Stimulated activated CD4-positive, alpha-beta T cell treated with anti-CD3 and anti-CD28 coated beads, Interleukin-2, amount 100 ng/mL, for 24 hours (primary cell): Measurements from ENCODE around the gene AGRN.
"Not testable (repeated sequence)": the region's sequence is repeated elsewhere in the genome, so short reads cannot be mapped to it uniquely, and the experiment has no call there.

Experiments
- DNase-seq, 2 donors: peaks; one replicate each; pipeline ENCODE4 v3.0.0-alpha.2; 2020

Gene AGRN

GRCh38 chr1:1020000-1020404 lies at the start of gene AGRN:
Gene AGRN (plus strand): TSS chr1:1020120. CDS start chr1:1020173, 53 bp downstream.
- no peak for DNase-seq

DNA sequence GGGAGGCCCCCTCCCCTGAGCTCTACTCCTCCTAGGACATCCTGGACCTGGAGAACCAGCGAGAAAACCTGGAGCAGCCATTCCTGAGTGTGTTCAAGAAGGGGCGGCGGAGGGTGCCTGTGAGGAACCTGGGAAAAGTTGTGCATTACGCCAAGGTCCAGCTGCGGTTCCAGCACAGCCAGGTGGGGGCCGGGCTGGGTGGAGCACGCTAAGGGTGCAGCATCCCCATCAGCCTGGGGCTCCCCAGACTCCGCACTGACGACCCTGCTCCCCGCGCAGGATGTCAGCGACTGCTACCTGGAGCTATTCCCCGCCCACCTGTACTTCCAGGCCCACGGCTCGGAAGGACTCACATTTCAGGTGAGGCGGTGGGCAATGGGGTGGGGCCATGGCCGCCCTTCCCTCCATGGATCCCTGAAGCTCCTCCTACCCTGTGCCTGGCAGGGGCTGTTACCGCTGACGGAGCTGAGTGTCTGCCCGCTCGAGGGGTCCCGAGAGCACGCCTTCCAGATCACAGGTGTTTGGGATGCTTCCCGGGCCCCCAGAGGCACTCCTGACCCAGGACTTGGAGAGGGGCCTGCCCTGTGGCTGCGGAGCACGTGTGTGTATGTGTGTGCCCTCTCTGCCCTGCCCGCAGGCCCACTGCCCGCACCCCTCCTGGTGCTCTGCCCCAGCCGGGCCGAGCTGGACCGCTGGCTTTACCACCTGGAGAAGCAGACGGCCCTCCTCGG lies 49.5 kb upstream of the AGRN start:
- DNase-seq: no peak

- DNase-seq: no peak
Measured at GRCh38 chr1:970973-971730, 48.8 kb upstream of the AGRN start.

- DNase-seq: no peak
Measured at GRCh38 chr1:971751-972506, 48.0 kb upstream of the AGRN start.

DNA sequence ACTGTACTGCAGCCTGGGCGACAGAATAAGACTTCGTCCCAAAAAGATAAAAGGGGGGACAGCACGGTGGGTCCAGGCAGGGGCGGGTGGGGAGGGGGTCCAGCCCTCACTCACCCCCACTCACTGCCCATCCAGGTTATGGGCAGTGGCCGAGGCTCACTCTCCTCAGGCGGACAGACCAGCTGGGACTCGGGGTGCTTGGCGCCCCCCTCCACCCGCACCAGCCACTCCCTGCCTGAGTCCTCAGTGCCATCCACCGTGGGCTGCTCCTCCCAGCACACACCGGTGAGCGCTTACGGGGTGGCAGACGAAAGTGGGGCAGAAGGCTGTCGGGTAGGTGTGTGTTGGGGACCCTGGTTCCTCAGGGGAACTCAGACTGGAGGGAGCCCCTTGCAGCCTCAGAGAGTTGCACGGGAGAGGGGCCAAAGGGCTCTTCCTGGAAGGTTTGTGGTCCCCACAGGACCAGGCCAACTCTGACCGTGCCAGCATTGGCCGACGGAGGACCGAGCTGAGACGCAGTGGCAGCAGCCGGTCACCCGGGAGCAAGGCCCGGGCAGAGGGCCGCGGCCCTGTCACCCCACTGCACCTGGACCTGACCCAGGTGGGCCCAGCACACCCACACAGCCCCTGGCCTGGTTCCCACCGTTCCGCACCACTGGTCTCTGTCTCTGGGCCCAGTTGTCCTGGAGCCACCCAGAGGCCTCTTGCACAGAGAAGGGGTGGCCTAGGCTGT lies 47.0 kb upstream of the AGRN start:
- no peak for DNase-seq

DNA sequence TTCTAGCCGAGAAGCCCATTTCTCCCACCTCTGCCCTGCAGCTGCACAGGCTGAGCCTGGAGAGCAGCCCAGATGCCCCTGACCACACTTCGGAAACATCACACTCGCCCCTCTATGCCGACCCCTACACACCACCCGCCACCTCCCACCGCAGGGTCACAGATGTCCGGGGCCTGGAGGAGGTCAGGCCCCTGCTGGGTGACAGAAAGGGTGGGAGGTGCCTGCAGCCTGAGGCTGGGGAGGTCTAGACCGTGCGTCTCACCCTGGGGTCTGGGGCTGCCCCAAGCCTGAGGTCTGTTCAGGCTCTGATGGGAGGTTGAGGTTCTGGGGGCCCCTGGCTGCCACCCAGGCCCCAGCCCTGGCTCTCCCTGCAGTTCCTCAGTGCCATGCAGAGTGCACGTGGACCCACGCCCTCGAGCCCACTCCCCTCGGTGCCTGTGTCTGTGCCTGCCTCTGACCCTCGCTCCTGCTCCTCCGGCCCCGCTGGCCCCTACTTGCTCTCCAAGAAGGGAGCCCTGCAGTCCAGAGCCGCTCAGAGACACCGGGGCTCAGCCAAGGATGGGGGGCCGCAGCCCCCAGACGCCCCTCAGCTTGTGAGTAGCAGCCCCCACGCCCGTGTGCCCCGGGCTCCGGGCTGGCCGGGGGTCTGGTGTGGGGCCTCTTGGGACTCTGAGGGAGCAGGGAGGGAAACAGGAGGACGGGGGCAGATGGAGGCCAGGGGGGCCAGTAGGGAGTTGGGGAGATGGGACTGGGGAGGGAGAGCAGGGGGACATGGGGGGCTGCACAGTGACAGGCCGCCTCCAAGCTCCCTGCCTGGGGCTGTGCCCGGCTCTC lies 46.2 kb upstream of the AGRN start:
- no peak for DNase-seq

DNA sequence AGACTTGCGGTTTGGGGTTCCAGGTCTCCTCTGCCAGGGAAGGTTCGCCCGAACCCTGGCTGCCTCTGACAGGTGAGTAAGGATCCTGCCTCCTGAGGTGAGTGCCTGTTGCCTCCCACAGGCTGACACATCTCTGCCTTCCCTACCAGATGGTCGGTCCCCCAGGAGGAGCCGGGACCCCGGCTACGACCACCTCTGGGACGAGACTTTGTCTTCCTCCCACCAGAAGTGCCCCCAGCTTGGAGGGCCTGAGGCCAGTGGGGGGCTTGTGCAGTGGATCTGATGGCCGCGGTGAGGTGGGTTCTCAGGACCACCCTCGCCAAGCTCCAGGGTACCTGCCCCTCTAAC lies 45.7 kb upstream of the AGRN start:
- DNase-seq: no peak

- DNase-seq: no peak
Measured at GRCh38 chr1:974687-975328, 45.1 kb upstream of the AGRN start.

DNA sequence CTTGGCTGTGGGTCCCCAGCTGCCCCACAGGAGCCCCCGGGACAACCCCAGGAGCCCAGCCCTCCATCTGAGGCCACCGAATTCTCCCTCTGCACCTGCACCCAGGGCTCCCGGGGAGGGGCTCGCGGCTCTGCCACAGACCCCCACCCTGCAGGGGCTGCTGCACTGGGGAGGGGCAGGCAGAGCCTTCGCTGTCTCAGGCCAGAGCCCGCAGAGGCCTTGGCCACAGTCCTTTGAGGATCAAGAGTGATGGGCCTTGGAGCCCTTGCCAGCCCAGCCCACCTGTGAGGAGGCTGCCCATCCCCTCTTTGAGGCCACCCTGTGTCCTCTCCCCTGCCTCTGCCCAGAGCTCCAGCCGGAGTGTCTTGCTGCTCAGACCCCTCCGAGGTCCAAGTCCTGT lies 44.6 kb upstream of the AGRN start:
- DNase-seq: no peak

DNA sequence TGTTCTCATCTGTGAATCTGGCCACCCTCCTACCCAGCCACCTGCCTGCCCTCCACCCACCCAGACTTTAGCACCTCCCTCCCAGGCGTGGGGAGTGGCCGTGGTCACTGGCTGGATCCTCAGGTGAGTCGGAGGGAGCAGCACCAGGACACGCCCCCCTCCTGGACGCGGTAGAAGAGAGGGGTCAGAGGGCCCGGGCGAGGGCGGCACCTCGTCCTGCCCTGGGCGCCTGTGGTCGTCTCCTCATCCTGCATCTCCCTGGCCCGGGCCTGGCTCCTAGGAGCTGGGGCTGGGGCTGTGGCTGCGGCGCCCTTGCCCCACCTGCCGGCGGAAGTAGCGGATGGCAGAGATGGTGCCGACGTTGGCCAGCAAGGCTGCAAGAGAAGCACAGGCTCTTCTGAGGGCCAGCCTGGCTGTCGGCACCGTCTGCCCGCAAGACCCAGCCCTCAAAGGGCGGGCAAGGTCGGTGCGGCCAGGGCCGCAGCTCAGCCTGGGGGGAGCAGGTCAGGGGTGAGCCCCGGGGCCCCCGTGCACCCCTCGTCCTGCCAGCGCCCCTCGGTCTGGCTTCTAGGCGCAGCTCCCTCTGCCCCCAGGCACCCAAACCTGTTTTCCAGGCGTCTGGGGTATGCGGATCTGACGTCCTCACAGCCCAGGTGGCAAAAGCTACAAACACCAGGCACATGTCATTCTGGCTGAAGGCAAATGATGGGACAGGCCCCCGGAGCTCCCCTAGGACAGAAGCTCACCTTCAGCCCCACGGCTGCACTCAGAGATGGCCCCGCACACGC lies 43.8 kb upstream of the AGRN start:
- DNase-seq: peak; percentile 55 to 74

- DNase-seq: not testable (repeated sequence)
Measured at GRCh38 chr1:976791-977190, 43.1 kb upstream of the AGRN start.

- no peak for DNase-seq
Measured at GRCh38 chr1:978069-978834, 41.7 kb upstream of the AGRN start.

- no peak for DNase-seq
Measured at GRCh38 chr1:978835-979743, 40.8 kb upstream of the AGRN start.

- no peak for DNase-seq
Measured at GRCh38 chr1:979744-980072, 40.2 kb upstream of the AGRN start.

GRCh38 chr1:980137-980571 lies 39.8 kb upstream of the AGRN start:
- no peak for DNase-seq

DNA sequence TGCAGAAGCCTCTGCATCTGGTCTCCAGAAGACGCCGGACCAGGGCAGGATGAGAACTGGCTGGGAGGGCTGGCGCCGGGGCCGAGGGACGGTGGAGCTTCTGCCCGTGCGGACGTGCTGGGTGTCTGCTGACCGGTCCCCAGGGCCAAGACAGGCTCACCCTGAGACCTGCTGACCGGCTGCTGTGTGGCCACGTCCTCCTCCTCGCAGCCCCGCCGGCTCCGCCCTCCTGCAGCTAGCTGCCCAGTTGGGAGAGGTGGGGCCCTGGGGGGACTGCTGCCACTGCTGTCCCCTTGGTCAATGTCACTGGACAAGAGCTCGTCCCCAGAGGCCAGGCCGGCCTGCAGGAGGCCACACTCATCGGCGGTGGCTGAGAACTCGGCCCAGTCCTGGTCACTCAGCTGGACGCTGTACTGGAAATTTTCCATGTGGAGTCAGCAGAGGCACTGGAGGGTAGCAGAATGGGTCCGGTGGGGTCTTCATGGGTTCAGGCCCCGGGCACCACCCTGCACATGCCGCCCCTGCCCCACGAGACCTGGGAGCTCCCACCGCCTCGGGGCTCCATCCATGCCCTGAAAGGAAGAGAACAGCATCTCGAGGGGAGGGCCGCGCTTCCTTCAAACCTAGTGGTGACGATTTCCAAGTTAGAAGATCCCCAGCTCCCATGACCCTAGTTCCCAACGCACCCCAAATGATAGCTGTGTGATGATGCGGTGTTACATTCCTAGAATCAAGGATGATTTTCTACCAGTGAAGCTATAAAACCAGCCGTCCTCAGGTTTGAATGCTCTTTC lies 39.1 kb upstream of the AGRN start:
- DNase-seq: no peak

DNA sequence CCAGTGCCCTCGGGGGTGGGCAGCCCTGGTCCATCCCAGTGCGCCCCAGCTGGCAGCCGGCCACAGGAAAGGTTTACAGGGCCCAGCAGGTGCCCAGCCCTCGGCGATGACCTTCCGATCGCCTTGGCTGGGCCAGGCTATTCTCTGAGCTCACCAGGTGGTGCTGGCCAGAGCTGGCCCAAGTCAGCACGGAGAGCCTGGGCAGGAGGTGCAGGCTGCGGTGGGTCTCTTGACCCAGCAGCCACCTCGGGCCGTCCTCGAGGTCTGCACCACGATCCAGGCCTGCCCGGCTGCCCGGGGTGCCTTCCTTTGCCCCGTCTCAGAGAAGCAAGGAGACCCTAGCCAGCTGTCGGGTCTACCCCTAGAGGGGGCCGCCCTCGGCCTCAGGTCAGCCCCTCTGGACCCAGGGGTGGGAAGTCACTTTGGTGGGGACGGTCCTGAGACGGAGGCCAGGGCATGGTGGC lies 38.4 kb upstream of the AGRN start:
- DNase-seq: no peak

DNA sequence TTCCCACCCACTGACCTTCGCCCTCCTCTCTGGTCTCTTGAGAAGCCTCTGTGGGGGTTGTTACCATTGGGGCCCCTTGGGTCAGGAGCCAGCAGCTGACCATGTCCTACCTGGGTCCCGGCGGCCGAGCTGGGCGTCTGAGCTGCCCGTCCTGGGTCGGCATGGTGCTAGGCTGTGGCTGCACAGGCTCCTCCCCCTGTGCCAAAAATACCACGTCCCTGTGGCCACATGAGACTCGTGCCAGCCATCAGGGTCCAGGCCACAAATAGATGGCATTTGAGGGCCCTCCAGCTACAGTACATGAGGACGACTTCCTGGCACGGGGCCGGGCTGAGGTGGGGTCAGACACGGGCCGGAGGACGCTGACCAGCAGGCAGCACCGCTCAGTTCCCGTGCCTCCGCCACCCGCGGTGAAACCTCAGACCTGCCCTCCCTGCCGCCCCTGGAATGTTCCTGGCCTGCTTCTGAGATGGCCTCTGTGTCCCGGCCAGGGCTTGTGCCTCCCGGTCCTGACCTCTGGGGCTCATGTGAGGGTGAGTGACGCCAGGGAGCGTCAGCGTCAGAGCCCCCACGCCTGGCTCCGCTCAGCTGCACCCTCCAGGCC lies 37.9 kb upstream of the AGRN start, which contains the start of gene PERM1:
TSS of gene PERM1 (minus strand) at position 139 of the 604 bp plus-strand sequence. CDS start 1,064 bp downstream, outside the sequence.
- DNase-seq: no peak
